RWPE2 (cell line): Measurements from ENCODE around the gene SGF29.

ENCODE experiments used
- ATAC-seq: fragments of 200-7000 bp; cut with Tn5 transposase; 3 replicates; pipeline ENCODE4 v1.9.1; 2021; ENCODE audit warnings: low read depth
- DNase-seq: peaks from one replicate; pipeline ENCODE4 v3.0.0-alpha.2; 2020; ENCODE audit warnings: low spot score
- H3K27ac ChIP-seq: fragments of 450-650 bp; 2 replicates; pipeline ENCODE4 v1.5.1; 2017; ENCODE audit warnings: mild to moderate bottlenecking; ENCODE audit not compliant: poor library complexity, severe bottlenecking
- H3K27me3 ChIP-seq: fragments of 250-450 bp; sonication (Bioruptor Pico); 2 replicates; pipeline ENCODE4 v1.5.1; 2021; ENCODE audit warnings: mild to moderate bottlenecking, moderate library complexity; ENCODE audit not compliant: insufficient read depth, poor library complexity, severe bottlenecking
- H3K36me3 ChIP-seq: fragments of 250-450 bp; sonication (Bioruptor Pico); 2 replicates; pipeline ENCODE4 v1.5.1; 2020; ENCODE audit warnings: low read depth, mild to moderate bottlenecking, moderate library complexity
- H3K4me1 ChIP-seq: fragments of 250-450 bp; sonication (Bioruptor Pico); 2 replicates; pipeline ENCODE4 v1.5.1; 2021; ENCODE audit warnings: mild to moderate bottlenecking, moderate library complexity; ENCODE audit not compliant: insufficient read depth, poor library complexity, severe bottlenecking
- H3K4me3 ChIP-seq: fragments of 250-450 bp; sonication (Bioruptor Pico); 2 replicates; pipeline ENCODE4 v1.5.1; 2021; ENCODE audit warnings: mild to moderate bottlenecking, moderate library complexity; ENCODE audit not compliant: severe bottlenecking
- H3K9me3 ChIP-seq: fragments of 250-450 bp; sonication (Bioruptor Pico); 2 replicates; pipeline ENCODE4 v1.5.1; 2021; ENCODE audit warnings: mild to moderate bottlenecking, moderate library complexity; ENCODE audit not compliant: severe bottlenecking
- CTCF ChIP-seq: fragments of 450-650 bp; IDR thresholded peaks from one replicate; pipeline ENCODE4 v1.5.1; 2017; ENCODE audit warnings: mild to moderate bottlenecking, moderate library complexity; ENCODE audit not compliant: poor library complexity, severe bottlenecking

The SGF29 gene

GRCh38 chr16:28553776-28554633 is at the start of gene SGF29:
Gene SGF29 (plus strand): TSS chr16:28553920. CDS start chr16:28581070, 27,150 bp downstream.
- Histone ChIP-seq H3K4me1 (peaks cover 4% of the 10 kb centered on the region), H3K27ac (peak within 1 kb of the TSS; percentile 42), H3K27me3 (no peaks in the 10 kb centered on the region), H3K36me3 (peaks cover 16% of the 10 kb centered on the region), H3K4me3 (peak within 1 kb of the TSS; percentile 69), H3K9me3 (no peaks in the 10 kb centered on the region)
- ATAC-seq, result peak; percentile 84
- peak; percentile 47 for TF ChIP-seq CTCF
- DNase-seq, result peak; percentile 84

DNA sequence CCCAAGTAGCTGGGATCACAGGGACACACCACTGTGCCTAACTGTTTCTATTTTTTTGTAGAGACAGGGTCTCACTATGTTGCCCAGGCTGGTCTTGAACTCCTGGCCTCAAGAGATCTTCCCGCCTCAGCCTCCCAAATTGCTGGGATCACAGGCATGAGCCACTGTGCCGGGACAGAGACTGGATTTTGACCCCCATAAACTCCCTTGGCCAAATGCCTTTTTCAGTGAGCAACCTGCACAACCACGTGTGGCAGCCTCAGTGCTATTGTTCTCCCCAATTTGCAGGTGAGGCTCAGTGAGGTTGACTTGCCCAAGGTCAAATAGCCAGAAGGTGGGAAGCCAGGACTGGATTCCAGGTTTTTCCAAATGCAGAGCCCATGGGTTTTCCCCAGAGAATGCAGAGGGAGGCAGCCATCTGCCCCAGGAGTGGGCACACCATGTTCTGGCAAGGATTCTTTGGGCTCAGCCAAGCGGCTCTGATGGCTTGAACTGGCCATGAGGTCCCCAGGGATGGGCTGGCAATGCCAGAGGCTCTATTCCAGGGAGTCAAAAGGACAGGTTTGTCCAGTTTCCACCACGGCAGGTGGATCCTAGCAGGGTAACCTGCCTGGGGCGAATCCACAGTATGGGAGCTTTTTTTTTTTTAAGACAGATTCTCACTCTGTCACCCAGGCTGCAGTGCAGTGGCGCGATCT is 48.9 kb upstream of the SGF29 start:
- Histone ChIP-seq H3K4me1 (no peaks in the 10 kb centered on the region), H3K27ac (no peak overlapping the region), H3K9me3 (no peaks in the 10 kb centered on the region), H3K4me3 (no peak overlapping the region), H3K36me3 (no peaks in the 10 kb centered on the region), H3K27me3 (no peaks in the 10 kb centered on the region)
- no peak for TF ChIP-seq CTCF
- DNase-seq, result no peak
- ATAC-seq, result no peak

GRCh38 chr16:28505489-28506137 is 48.1 kb upstream of the SGF29 start:
- no peaks in the 10 kb centered on the region for H3K27me3 ChIP-seq
- ATAC-seq, result no peak
- no peak overlapping the region for H3K27ac ChIP-seq
- no peaks in the 10 kb centered on the region for H3K9me3 ChIP-seq
- no peaks in the 10 kb centered on the region for H3K36me3 ChIP-seq
- H3K4me3 ChIP-seq, result no peak overlapping the region
- no peak for TF ChIP-seq CTCF
- no peaks in the 10 kb centered on the region for H3K4me1 ChIP-seq
- no peak for DNase-seq

GRCh38 chr16:28511031-28511430 is 42.7 kb upstream of the SGF29 start:
- TF ChIP-seq CTCF, result no peak
- no peaks in the 10 kb centered on the region for H3K36me3 ChIP-seq
- DNase-seq, result no peak

More at GRCh38 chr16:28511031-28511430, 42.7 kb upstream of the SGF29 start:
- Histone ChIP-seq H3K4me1 (no peaks in the 10 kb centered on the region), H3K27me3 (no peaks in the 10 kb centered on the region), H3K9me3 (no peaks in the 10 kb centered on the region), H3K27ac (no peak overlapping the region), H3K4me3 (no peak overlapping the region)
- ATAC-seq, result no peak
